Suprapubic skin (tissue), 4 donors: ENCODE data around the gene SLC2A4. TPM values are rescaled to one million over a fixed set of nuclear protein-coding genes. Genes with fewer than 3 reads are reported as not detected.
A peak's percentile ranks its signal among the peaks of the same experiment; 100 is the strongest.
"Not testable (repeated sequence)": the region's sequence is repeated elsewhere in the genome, so short reads cannot be mapped to it uniquely, and the experiment has no call there.

Experiments
- DNase-seq, 2 donors: peaks; one replicate each; pipeline ENCODE4 v3.0.0-alpha.2; 2019; ENCODE audit warnings: low spot score in 2 of 2
- H3K27ac ChIP-seq: fragments of 200-600 bp; sonication (generic); one replicate; pipeline ENCODE4 v1.5.1; 2019
- H3K27me3 ChIP-seq: fragments of 200-600 bp; sonication (generic); one replicate; pipeline ENCODE4 v1.5.1; 2019
- H3K36me3 ChIP-seq: fragments of 200-600 bp; sonication (generic); one replicate; pipeline ENCODE4 v1.5.1; 2019
- H3K4me1 ChIP-seq: fragments of 200-600 bp; sonication (generic); one replicate; pipeline ENCODE4 v1.5.1; 2019
- H3K4me3 ChIP-seq: fragments of 200-600 bp; sonication (generic); one replicate; pipeline ENCODE4 v1.5.1; 2019; ENCODE audit warnings: mild to moderate bottlenecking
- H3K9me3 ChIP-seq: fragments of 200-600 bp; sonication (generic); one replicate; pipeline ENCODE4 v1.5.1; 2019
- EP300 ChIP-seq: sonication (generic); formaldehyde crosslinking; IDR thresholded peaks from one replicate; pipeline ENCODE4 v1.6.1; 2017; ENCODE audit warnings: antibody characterized with exemption
- POLR2A ChIP-seq, 2 donors: fragments of 450-650 bp; IDR thresholded peaks; one replicate each; pipeline ENCODE4 v1.6.1; 2017; ENCODE audit warnings: antibody characterized with exemption in 2 of 2, mild to moderate bottlenecking in 2 of 2, moderate library complexity in 2 of 2
- POLR2AphosphoS5 ChIP-seq, 3 donors: sonication (generic); formaldehyde crosslinking; IDR thresholded peaks; one replicate each; pipeline ENCODE4 v1.6.1; 2017; ENCODE audit warnings: antibody characterized with exemption in 3 of 3
- WGBS: methylation state at CpG from one replicate; pipeline ENCODE4 v1.1.5; 2018; 5-methylcytosine and 5-hydroxymethylcytosine counted together
- total RNA-seq, 4 donors: library from RNA; depleted of rRNA; stranded (reverse); fragments of >200 nt; gene quantifications; one replicate each; pipeline ENCODE4 v1.1.0, GENCODE V29; 2016
- TF ChIP-seq, protein P1 (sequence below), 2 donors: fragments of 200-600 bp in 1 of 2; fragments of 450-650 bp in 1 of 2; sonication (generic) in 1 of 2; IDR thresholded peaks; one replicate each; pipeline ENCODE4 v1.5.1; 2016 to 2019; ENCODE audit warnings: antibody characterized with exemption in 2 of 2, mild to moderate bottlenecking in 1 of 2, moderate library complexity in 1 of 2

SLC2A4 gene
- total RNA-seq, 4 donors from 2014 or later = 2.4 to 19.4 (median 10.8) TPM

DNA sequence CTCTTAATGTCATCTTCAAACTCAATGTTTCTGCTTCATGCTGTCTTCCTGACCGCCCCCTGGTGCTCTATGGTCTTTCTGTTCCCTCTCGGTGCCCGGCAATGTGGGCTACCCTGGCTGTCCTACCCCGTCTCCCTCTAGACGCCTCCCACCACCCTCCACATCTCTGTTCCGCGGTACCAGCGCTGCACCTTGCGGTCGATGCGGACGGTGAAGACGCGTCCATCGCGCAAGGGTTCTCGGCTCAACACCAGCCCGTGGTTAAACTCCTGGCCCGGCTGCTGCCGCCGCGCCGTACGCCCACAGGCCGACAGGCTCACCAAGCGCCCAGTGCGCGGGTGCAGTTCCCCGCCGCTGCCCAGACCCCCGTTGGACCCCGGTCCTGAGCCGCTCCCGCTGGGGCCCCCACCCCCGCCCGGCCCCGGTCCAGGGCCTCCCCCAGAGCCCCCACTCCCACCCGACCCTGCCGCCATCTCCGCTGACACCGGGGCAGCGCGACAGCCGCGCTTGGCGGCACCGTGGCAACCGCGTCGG, 47.4 kb downstream of the SLC2A4 start, which contains the start of gene NEURL4:
NEURL4 (minus strand) TSS at position 496 of the 534 bp plus-strand sequence; CDS start at position 473, 23 bp downstream.
- peaks cover 26% of the 10 kb centered on the region for H3K4me1 ChIP-seq
- under 1% methylated on average over 11 of the region's 50 CpGs for WGBS
- peaks cover 19% of the 10 kb centered on the region for H3K36me3 ChIP-seq
- H3K27ac ChIP-seq = peak within 1 kb of the TSS; percentile 86
- no peaks in the 10 kb centered on the region for H3K27me3 ChIP-seq
- H3K9me3 ChIP-seq = no peaks in the 10 kb centered on the region
- TF ChIP-seq POLR2A (IDR thresholded peaks at IDR 0.05) = no peak
- peak within 1 kb of the TSS; percentile 71 for H3K4me3 ChIP-seq
- peak in 1 of 2 donors; percentile 64 for DNase-seq

DNA sequence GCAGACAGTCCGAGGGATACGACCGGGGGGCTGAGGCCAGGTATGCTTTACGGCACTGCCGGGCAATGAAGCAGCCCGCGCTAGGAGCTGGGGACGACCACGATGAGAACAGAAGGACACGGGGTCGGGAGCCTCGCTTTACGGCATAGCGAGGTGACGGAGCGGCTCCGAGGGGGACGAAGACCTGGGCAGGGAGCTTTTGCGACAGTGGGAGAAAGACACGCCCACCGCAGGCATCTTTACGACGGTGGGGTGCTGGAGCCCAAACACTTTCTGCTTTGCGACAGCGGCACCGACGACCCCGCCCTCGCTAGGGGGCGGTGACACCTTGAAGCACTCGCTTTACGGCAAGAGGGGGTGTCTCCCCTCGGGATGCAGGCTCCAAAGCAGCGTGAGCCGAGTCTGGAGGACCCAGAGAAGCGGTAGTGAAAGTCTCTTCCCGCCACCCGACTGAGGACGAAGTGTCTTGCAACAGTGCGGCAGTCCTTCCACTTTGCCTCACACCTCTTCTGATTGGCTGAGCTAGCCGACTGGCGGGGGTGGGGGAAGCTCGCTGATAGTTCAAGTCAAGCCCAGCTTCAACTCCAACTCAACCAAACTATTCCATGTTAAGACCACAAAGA, 48.0 kb downstream of the SLC2A4 start:
- H3K4me3 ChIP-seq = peak overlapping the region; percentile 71
- peaks cover 16% of the 10 kb centered on the region for H3K36me3 ChIP-seq
- H3K4me1 ChIP-seq = peaks cover 26% of the 10 kb centered on the region
- H3K27me3 ChIP-seq = no peaks in the 10 kb centered on the region
- peak overlapping the region; percentile 86 for H3K27ac ChIP-seq
- H3K9me3 ChIP-seq = no peaks in the 10 kb centered on the region
- TF ChIP-seq POLR2AphosphoS5 (IDR thresholded peaks at IDR 0.05) = peak in 2 of 3 donors; percentile 59 to 73
- TF ChIP-seq, protein P1, sequence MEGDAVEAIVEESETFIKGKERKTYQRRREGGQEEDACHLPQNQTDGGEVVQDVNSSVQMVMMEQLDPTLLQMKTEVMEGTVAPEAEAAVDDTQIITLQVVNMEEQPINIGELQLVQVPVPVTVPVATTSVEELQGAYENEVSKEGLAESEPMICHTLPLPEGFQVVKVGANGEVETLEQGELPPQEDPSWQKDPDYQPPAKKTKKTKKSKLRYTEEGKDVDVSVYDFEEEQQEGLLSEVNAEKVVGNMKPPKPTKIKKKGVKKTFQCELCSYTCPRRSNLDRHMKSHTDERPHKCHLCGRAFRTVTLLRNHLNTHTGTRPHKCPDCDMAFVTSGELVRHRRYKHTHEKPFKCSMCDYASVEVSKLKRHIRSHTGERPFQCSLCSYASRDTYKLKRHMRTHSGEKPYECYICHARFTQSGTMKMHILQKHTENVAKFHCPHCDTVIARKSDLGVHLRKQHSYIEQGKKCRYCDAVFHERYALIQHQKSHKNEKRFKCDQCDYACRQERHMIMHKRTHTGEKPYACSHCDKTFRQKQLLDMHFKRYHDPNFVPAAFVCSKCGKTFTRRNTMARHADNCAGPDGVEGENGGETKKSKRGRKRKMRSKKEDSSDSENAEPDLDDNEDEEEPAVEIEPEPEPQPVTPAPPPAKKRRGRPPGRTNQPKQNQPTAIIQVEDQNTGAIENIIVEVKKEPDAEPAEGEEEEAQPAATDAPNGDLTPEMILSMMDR (IDR thresholded peaks at IDR 0.05) = no peak
- TF ChIP-seq EP300 = no peak
- peak in 1 of 2 donors; percentile 66 for TF ChIP-seq POLR2A (IDR thresholded peaks at IDR 0.05)
- 0% methylated on average over 36 of the region's 43 CpGs for WGBS
- peak; percentile 98 for DNase-seq

DNA sequence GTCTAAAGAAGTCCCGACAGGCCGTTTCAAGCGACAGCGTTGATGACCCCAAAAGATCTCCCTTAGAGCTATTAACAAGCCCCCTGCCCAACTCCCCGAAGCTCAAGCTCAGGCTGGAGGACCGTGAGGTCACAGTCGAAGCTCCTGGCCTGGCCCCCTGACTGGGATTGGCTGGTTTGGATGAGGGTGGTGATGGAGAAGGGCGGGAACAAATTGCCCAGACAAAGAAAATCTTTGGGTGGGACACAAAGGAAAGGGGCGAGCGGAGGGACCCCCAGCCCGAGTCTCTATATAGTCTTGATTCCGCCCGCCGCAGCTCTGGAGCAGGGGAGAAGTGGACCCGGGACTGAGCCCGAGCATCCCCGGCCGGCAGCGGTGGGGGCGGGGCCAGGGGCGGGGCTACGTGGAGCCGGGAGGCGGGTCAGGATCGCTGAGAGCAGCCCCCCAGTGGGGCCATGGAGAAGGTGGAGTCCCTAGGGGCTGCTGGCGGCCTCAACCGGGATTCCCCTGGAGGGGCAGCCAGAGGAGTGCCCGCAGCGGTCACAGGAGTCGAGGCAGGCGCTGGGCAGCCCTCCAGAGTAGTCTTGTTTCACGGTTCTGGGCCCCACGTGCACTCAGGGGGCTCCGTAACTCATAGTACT, 48.6 kb downstream of the SLC2A4 start:
- Histone ChIP-seq H3K4me3 (peak overlapping the region; percentile 71), H3K9me3 (no peaks in the 10 kb centered on the region), H3K4me1 (peaks cover 26% of the 10 kb centered on the region), H3K27ac (peak overlapping the region; percentile 86), H3K27me3 (no peaks in the 10 kb centered on the region), H3K36me3 (peaks cover 15% of the 10 kb centered on the region)
- WGBS = 0% methylated on average over 17 of the region's 34 CpGs
- DNase-seq = peak in 1 of 2 donors; percentile 87
- TF ChIP-seq POLR2A (IDR thresholded peaks at IDR 0.05) (no peak), POLR2AphosphoS5 (IDR thresholded peaks at IDR 0.05) (no peak)

DNA sequence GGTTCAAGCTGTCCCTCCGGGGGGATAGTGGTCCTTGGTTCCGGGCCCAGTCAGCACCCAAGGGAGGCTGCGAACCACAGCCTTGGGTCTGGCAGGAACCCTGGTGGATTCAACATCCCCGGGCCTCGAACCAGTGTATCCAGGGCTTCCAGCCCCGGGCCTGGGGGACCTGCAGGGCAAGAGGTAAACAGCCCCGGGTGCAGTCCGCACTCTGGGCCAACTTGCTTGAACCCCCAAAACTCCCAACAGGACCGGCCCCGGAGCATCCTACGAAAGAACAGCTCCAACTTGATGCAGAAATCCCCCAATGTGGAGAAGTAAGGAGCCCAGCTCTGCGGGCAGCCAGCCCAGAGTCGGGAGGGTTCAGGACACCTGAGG, 49.1 kb downstream of the SLC2A4 start:
- TF ChIP-seq, protein P1 (IDR thresholded peaks at IDR 0.05) = no peak
- TF ChIP-seq POLR2AphosphoS5 (IDR thresholded peaks at IDR 0.05) (no peak), EP300 (no peak), POLR2A (IDR thresholded peaks at IDR 0.05) (no peak)
- H3K9me3 ChIP-seq = no peaks in the 10 kb centered on the region
- H3K4me1 ChIP-seq = peaks cover 26% of the 10 kb centered on the region
- H3K36me3 ChIP-seq = peaks cover 10% of the 10 kb centered on the region
- H3K27ac ChIP-seq = peak overlapping the region; percentile 86
- peak overlapping the region; percentile 71 for H3K4me3 ChIP-seq
- no peaks in the 10 kb centered on the region for H3K27me3 ChIP-seq
- WGBS = 78% methylated on average over 6 of the region's 13 CpGs
- DNase-seq = no peak

DNA sequence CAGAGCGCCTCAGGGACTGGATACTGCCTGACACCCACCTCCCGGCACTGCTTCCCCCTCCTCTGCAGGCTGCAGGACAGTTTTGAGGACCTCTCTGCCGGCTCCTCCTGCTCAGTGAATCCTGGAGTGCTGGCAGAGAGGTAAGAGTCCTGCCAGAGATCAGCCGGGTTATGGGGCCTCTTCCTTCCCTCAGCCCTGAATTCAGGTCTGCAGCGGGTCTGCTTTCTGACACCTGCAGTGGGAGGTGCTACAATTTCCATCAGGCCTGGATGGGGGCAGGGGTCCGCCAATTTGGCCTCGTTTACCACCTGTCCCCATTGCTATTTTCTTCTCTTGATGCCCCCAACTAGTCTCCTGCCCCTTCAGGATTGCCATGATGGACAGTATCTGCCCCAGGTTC, 50.6 kb downstream of the SLC2A4 start:
- H3K27ac ChIP-seq = no peak overlapping the region
- WGBS = 33% methylated on average over 6 of the region's 7 CpGs
- no peak overlapping the region for H3K4me3 ChIP-seq
- H3K4me1 ChIP-seq = peaks cover 26% of the 10 kb centered on the region
- TF ChIP-seq POLR2AphosphoS5 (IDR thresholded peaks at IDR 0.05) (no peak), POLR2A (IDR thresholded peaks at IDR 0.05) (no peak)
- TF ChIP-seq, protein P1 (IDR thresholded peaks at IDR 0.05) = no peak
- no peak for DNase-seq
- H3K9me3 ChIP-seq = no peaks in the 10 kb centered on the region
- H3K36me3 ChIP-seq = no peaks in the 10 kb centered on the region
- peaks cover 8% of the 10 kb centered on the region for H3K27me3 ChIP-seq

DNA sequence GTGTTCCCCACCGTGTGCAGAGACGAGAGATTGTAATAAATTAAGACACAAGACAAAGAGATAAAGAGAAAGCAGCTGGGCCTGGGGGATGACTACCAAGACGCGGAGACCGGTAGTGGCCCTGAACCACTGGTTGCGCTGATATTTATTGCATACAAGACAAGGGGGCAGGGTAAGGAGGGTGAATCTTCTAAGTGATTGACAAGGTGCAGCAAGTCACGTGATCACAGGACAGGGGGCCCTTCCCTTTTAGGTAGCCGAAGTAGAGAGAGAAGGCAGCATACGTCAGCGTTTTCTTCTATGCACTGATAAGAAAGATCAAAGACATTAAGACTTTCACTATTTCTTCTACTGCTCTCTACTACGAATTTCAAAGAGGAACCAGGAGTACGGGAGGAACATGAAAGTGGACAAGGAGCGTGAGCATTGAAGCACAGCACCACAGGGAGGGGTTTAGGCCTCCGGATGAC, 51.1 kb downstream of the SLC2A4 start:
- H3K9me3 ChIP-seq, DNase-seq, H3K27me3 ChIP-seq, H3K36me3 ChIP-seq, H3K4me3 ChIP-seq, H3K27ac ChIP-seq: not testable (repeated sequence)
- peaks cover 23% of the 10 kb centered on the region for H3K4me1 ChIP-seq
- WGBS = 39% methylated on average over 14 of the region's 14 CpGs
